Renal cortex interstitium (tissue), 3 donors: ENCODE data around the gene CROT. TPM values are rescaled to one million over a fixed set of nuclear protein-coding genes. Genes with fewer than 3 reads are reported as not detected.

ENCODE experiments used
- polyA plus RNA-seq, 3 donors: library from polyadenylated mRNA; unstranded; fragments of 120-200 nt; gene quantifications; one replicate each; pipeline ENCODE4 v1.2.1, GENCODE V29; 2013; ENCODE audit not compliant: insufficient read length in 3 of 3

The CROT gene
- polyA plus RNA-seq, 3 donors, result 25.7 to 40.1 (median 37.8) TPM

Other genes with a start within 250 kb of the CROT start
- gene DMTF1, start 193.2 kb upstream of the CROT start, polyA plus RNA-seq, result 100 to 1,000 TPM; 140 to 222 (median 176) TPM
- gene TMEM243, start 125.9 kb upstream of the CROT start, polyA plus RNA-seq, result 10 to 100 TPM; 35.8 to 42.9 (median 42.7) TPM
- 1 to 10 TPM; 2.4 to 3.4 (median 3.3) TPM for gene ABCB4, start 130.0 kb downstream of the CROT start, polyA plus RNA-seq